WTC11 (cell line): ENCODE results near the gene CST9L. TPM values are rescaled to one million over a fixed set of nuclear protein-coding genes. Genes with fewer than 3 reads are reported as not detected.

Experiments
- ATAC-seq: fragments of 200-7000 bp; cut with Tn5 transposase; 2 replicates; pipeline ENCODE4 v1.10.0; 2021; ENCODE audit warnings: mild to moderate bottlenecking, moderate library complexity
- CTCF ChIA-PET: fragments of 300-600 bp; sonication (Branson Sonifier 250); formaldehyde crosslinking; loops from one replicate; lab custom pipeline; 2021; ENCODE audit warnings: antibody characterized with exemption; lab: Charles Lee
- POLR2A ChIA-PET: fragments of 350-600 bp; sonication (Branson Sonifier 250); formaldehyde crosslinking; loops from one replicate; lab custom pipeline; 2021; ENCODE audit warnings: antibody characterized with exemption; lab: Charles Lee
- DNase-seq: peaks from one replicate; pipeline ENCODE4 v3.0.0; 2021; ENCODE audit warnings: low spot score
- H3K27ac Mint-ChIP-seq: 2 replicates; pipeline ENCODE4 v1.8.0; 2021; ENCODE audit warnings: mixed read lengths
- H3K27me3 Mint-ChIP-seq: 2 replicates; pipeline ENCODE4 v1.8.0; 2021; ENCODE audit warnings: low read depth, mild to moderate bottlenecking, moderate library complexity, mixed read lengths
- H3K36me3 Mint-ChIP-seq: 2 replicates; pipeline ENCODE4 v1.8.0; 2021; ENCODE audit warnings: mixed read lengths
- H3K4me1 Mint-ChIP-seq: 2 replicates; pipeline ENCODE4 v1.8.0; 2022; ENCODE audit warnings: mixed read lengths
- H3K4me3 Mint-ChIP-seq: 2 replicates; pipeline ENCODE4 v1.8.0; 2021; ENCODE audit warnings: mild to moderate bottlenecking, moderate library complexity, mixed read lengths
- H3K9me3 Mint-ChIP-seq: 2 replicates; pipeline ENCODE4 v1.8.0; 2021; ENCODE audit warnings: mixed read lengths
- AR ChIP-seq: fragments of 250-450 bp; sonication (Bioruptor Pico); IDR thresholded peaks from 2 replicates; pipeline ENCODE4 v1.9.0; 2021; ENCODE audit warnings: mild to moderate bottlenecking
- ATF2 ChIP-seq: sonication (generic); formaldehyde crosslinking; IDR thresholded peaks from 2 replicates; pipeline ENCODE4 v1.8.1; 2022; ENCODE audit warnings: low read depth, missing genetic modification reagents, borderline replicate concordance
- CREM ChIP-seq: sonication (generic); formaldehyde crosslinking; IDR thresholded peaks from 2 replicates; pipeline ENCODE4 v1.8.1; 2022; ENCODE audit warnings: mild to moderate bottlenecking, missing genetic modification reagents, moderate library complexity
- E2F1 ChIP-seq: sonication (generic); formaldehyde crosslinking; IDR thresholded peaks from 2 replicates; pipeline ENCODE4 v1.8.0; 2022; ENCODE audit warnings: mild to moderate bottlenecking, missing genetic modification reagents
- ELF4 ChIP-seq: sonication (generic); formaldehyde crosslinking; IDR thresholded peaks from 2 replicates; pipeline ENCODE4 v1.8.1; 2022; ENCODE audit warnings: low read depth, mild to moderate bottlenecking, moderate library complexity, missing genetic modification reagents
- EMX1 ChIP-seq: fragments of 250-450 bp; sonication (Bioruptor Pico); IDR thresholded peaks from 2 replicates; pipeline ENCODE4 v1.8.0; 2021; ENCODE audit warnings: mild to moderate bottlenecking
- ERG ChIP-seq: fragments of 250-450 bp; sonication (Bioruptor Pico); IDR thresholded peaks from 2 replicates; pipeline ENCODE4 v1.8.0; 2021; ENCODE audit warnings: mild to moderate bottlenecking
- IRF1 ChIP-seq: sonication (generic); formaldehyde crosslinking; IDR thresholded peaks from 2 replicates; pipeline ENCODE4 v1.8.0; 2023; ENCODE audit warnings: missing genetic modification reagents
- JAZF1 ChIP-seq: fragments of 250-450 bp; sonication (Bioruptor Pico); IDR thresholded peaks from 2 replicates; pipeline ENCODE4 v1.9.0; 2021; ENCODE audit warnings: moderate library complexity, mild to moderate bottlenecking, inconsistent platforms
- KAT7 ChIP-seq: sonication (generic); formaldehyde crosslinking; IDR thresholded peaks from 2 replicates; pipeline ENCODE4 v1.8.1; 2023; ENCODE audit warnings: missing genetic modification reagents, mild to moderate bottlenecking, borderline replicate concordance
- MLX ChIP-seq: sonication (generic); formaldehyde crosslinking; IDR thresholded peaks from 2 replicates; pipeline ENCODE4 v1.8.1; 2023; ENCODE audit warnings: mild to moderate bottlenecking, missing genetic modification reagents, moderate library complexity
- MXD4 ChIP-seq: fragments of 250-450 bp; sonication (Bioruptor Pico); IDR thresholded peaks from 2 replicates; pipeline ENCODE4 v1.8.0; 2021; ENCODE audit warnings: mild to moderate bottlenecking, moderate library complexity, borderline replicate concordance
- MYBL2 ChIP-seq: sonication (generic); formaldehyde crosslinking; IDR thresholded peaks from 2 replicates; pipeline ENCODE4 v1.8.1; 2023; ENCODE audit warnings: mild to moderate bottlenecking, moderate library complexity, missing genetic modification reagents
- NFYB ChIP-seq: sonication (generic); formaldehyde crosslinking; conservative IDR thresholded peaks from 2 replicates; pipeline ENCODE4 v1.8.0; 2022; ENCODE audit warnings: low read depth, missing genetic modification reagents
- NR1H2 ChIP-seq: sonication (generic); formaldehyde crosslinking; IDR thresholded peaks from 2 replicates; pipeline ENCODE4 v1.9.0; 2021; ENCODE audit warnings: mild to moderate bottlenecking, moderate library complexity, missing genetic modification reagents
- SOX15 ChIP-seq: fragments of 250-450 bp; sonication (Bioruptor Pico); IDR thresholded peaks from 2 replicates; pipeline ENCODE4 v1.9.0; 2021; ENCODE audit warnings: mild to moderate bottlenecking
- TEAD4 ChIP-seq: sonication (generic); formaldehyde crosslinking; IDR thresholded peaks from 2 replicates; pipeline ENCODE4 v1.8.0; 2022; ENCODE audit warnings: mild to moderate bottlenecking, missing genetic modification reagents
- ZNF121 ChIP-seq: sonication (generic); formaldehyde crosslinking; IDR thresholded peaks from 2 replicates; pipeline ENCODE4 v1.8.0; 2023; ENCODE audit warnings: missing genetic modification reagents
- ZNF532 ChIP-seq: fragments of 250-450 bp; sonication (Bioruptor Pico); IDR thresholded peaks from 2 replicates; pipeline ENCODE4 v1.9.0; 2021; ENCODE audit warnings: mild to moderate bottlenecking, borderline replicate concordance
- ZSCAN18 ChIP-seq: fragments of 250-450 bp; sonication (Bioruptor Pico); IDR thresholded peaks from 2 replicates; pipeline ENCODE4 v2.1.2; 2022; ENCODE audit warnings: mild to moderate bottlenecking, moderate library complexity
- total RNA-seq: library from RNA; stranded (reverse); gene quantifications from 3 replicates; pipeline ENCODE4 v1.2.3, GENCODE V29; 2021

The CST9L gene
- total RNA-seq, 1 experiment from 2014 or later = not detected

GRCh38 chr20:23544133-23544532 lies 24.2 kb downstream of the CST9L start:
- peaks cover 13% of the 10 kb centered on the region for H3K4me1 Mint-ChIP-seq
- H3K27me3 Mint-ChIP-seq = peaks cover 6% of the 10 kb centered on the region; the same call in 1 of the 2 replicates
- no peak overlapping the region for H3K4me3 Mint-ChIP-seq
- CTCF ChIA-PET = interaction anchor here (1.1 kb wide), 1 partner anchor 9 kb away, joined by 3 read pairs; no protein-coding TSS in a partner anchor
- peaks cover 20% of the 10 kb centered on the region for H3K9me3 Mint-ChIP-seq
- no peak overlapping the region for H3K27ac Mint-ChIP-seq
- no peaks in the 10 kb centered on the region for H3K36me3 Mint-ChIP-seq
- POLR2A ChIA-PET = no interaction called here
- DNase-seq (no peak), ATAC-seq (no peak)
- TF ChIP-seq ELF4 (CRISPR knock-in tag) (no peak), CREM (CRISPR knock-in tag) (no peak), MLX (no peak), ERG (no peak), MYBL2 (CRISPR knock-in tag) (no peak), NFYB (CRISPR knock-in tag) (no peak), TEAD4 (CRISPR knock-in tag) (no peak), IRF1 (CRISPR knock-in tag) (no peak), E2F1 (CRISPR knock-in tag) (no peak)

- ChIA-PET POLR2A (no interaction called here), CTCF (interaction anchor here (1.2 kb wide), 1 partner anchor 101 kb away, joined by 3 read pairs; no protein-coding TSS in a partner anchor)
- Mint-ChIP-seq H3K4me3 (no peak overlapping the region), H3K27ac (no peak overlapping the region), H3K27me3 (peaks cover 4% of the 10 kb centered on the region; the same call in 1 of the 2 replicates), H3K9me3 (peaks cover 22% of the 10 kb centered on the region), H3K36me3 (no peaks in the 10 kb centered on the region), H3K4me1 (peaks cover 13% of the 10 kb centered on the region)
- no peak for ATAC-seq
- DNase-seq = no peak
- TF ChIP-seq ZNF121 = no peak
- TF ChIP-seq ZNF532 (CRISPR knock-in tag) = no peak
- no peak for TF ChIP-seq MYBL2 (CRISPR knock-in tag)
- TF ChIP-seq ATF2 (CRISPR knock-in tag) = no peak
- no peak for TF ChIP-seq MXD4 (CRISPR knock-in tag)
- no peak for TF ChIP-seq EMX1 (CRISPR knock-in tag)
- TF ChIP-seq CREM (CRISPR knock-in tag) = no peak
- TF ChIP-seq MLX = no peak
- TF ChIP-seq KAT7 = no peak
- no peak for TF ChIP-seq NR1H2
- no peak for TF ChIP-seq SOX15 (CRISPR knock-in tag)
- TF ChIP-seq NFYB (CRISPR knock-in tag) = no peak
- TF ChIP-seq AR (CRISPR knock-in tag) = no peak
- TF ChIP-seq ZSCAN18 = no peak
- no peak for TF ChIP-seq JAZF1 (CRISPR knock-in tag)
Measured at GRCh38 chr20:23542801-23543200, 25.5 kb downstream of the CST9L start.
